Measurements from ENCODE around the gene ZNF239. TPM values are rescaled to one million over a fixed set of nuclear protein-coding genes. Genes with fewer than 3 reads are reported as not detected.

ZNF239 gene
- total and polyA plus RNA-seq, 2 donors (not counting 3 experiments of a cell fraction or from before 2014, with no cell fraction given): 0.30 to 0.51 TPM

DNA sequence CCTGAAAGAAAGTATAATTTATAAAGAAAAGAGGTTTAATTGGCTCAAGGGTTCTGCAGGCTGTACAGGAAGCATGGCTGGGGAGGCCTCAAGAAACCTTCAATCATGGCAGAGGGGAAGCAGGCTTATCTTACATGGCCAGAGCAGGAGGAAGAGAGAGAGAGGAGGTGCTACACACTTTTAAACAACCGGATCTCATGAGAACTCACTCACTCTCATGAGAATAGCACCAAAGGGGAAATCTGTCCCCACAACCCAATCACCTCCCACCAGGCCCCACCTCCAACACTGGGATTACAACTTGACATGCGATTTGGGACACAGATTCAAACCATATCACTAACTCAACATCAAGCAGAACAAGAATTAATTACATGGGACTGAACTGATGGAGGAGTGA is 24.9 kb upstream of the ZNF239 start:
- TF ChIP-seq POLR2A (IDR thresholded peaks at IDR 0.05; ENCODE audit: low read depth, low read length): no peak
- TF ChIP-seq MYC (IDR thresholded peaks at IDR 0.05; ENCODE audit: low read depth, low read length): no peak
- no peak for TF ChIP-seq JUN (IDR thresholded peaks at IDR 0.05; ENCODE audit: borderline replicate concordance, insufficient read depth, insufficient read length, low read depth)
- TF ChIP-seq GATA2 (IDR thresholded peaks at IDR 0.05; ENCODE audit: insufficient read depth, insufficient read length, low read depth, low read length): no peak
- TF ChIP-seq, protein P1, sequence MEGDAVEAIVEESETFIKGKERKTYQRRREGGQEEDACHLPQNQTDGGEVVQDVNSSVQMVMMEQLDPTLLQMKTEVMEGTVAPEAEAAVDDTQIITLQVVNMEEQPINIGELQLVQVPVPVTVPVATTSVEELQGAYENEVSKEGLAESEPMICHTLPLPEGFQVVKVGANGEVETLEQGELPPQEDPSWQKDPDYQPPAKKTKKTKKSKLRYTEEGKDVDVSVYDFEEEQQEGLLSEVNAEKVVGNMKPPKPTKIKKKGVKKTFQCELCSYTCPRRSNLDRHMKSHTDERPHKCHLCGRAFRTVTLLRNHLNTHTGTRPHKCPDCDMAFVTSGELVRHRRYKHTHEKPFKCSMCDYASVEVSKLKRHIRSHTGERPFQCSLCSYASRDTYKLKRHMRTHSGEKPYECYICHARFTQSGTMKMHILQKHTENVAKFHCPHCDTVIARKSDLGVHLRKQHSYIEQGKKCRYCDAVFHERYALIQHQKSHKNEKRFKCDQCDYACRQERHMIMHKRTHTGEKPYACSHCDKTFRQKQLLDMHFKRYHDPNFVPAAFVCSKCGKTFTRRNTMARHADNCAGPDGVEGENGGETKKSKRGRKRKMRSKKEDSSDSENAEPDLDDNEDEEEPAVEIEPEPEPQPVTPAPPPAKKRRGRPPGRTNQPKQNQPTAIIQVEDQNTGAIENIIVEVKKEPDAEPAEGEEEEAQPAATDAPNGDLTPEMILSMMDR (IDR thresholded peaks at IDR 0.05; ENCODE audit: extremely low read depth in 1 of 2, insufficient read depth in 1 of 2, low read depth in 1 of 2, low read length in 2 of 2): no peak
- TF ChIP-seq POLR2AphosphoS5 (IDR thresholded peaks at IDR 0.05; ENCODE audit: insufficient read depth, low read depth, low read length): no peak
- dilution Hi-C loops (cut with MboI; ENCODE audit: extremely low pct_ligation_motif_present, low sequenced_read_pairs): no loop called here
- no peaks in the 10 kb centered on the region for H3K9me1 ChIP-seq (replicated peaks; ENCODE audit: control insufficient read depth, extremely low read depth, insufficient read depth, low read length)
- no peak overlapping the region for H3K9ac ChIP-seq (replicated peaks; ENCODE audit: extremely low read depth, insufficient read depth, low read length)
- ChIA-PET POLR2A (no interaction called here), CTCF (no interaction called here)
- H3K4me2 ChIP-seq (ENCODE audit: insufficient read depth, low read length): no peak overlapping the region
- no peak overlapping the region for H3K27ac ChIP-seq (ENCODE audit: insufficient read depth, low read depth, low read length)
- H3K4me1 ChIP-seq (ENCODE audit: control insufficient read depth, extremely low read depth, insufficient read depth, low read length): no peaks in the 10 kb centered on the region
- no peaks in the 10 kb centered on the region for H4K20me1 ChIP-seq (replicated peaks; ENCODE audit: control insufficient read depth, extremely low read depth, insufficient read depth, low read length)
- no peaks in the 10 kb centered on the region for H3K27me3 ChIP-seq (ENCODE audit: control insufficient read depth in 2 of 2, insufficient read depth in 2 of 2, low read length in 2 of 2)
- no peak overlapping the region for H2AFZ ChIP-seq (ENCODE audit: low read depth, low read length)
- BruUV-seq (replicated peaks): no TSS peak
- FAIRE-seq (no peak), DNase-seq (ENCODE audit: low read depth, low spot score) (no peak)
- H3K9me3 ChIP-seq (replicated peaks; ENCODE audit: control insufficient read depth, insufficient read depth, low read length): no peaks in the 10 kb centered on the region
- H3K36me3 ChIP-seq (ENCODE audit: control insufficient read depth in 2 of 2, extremely low read depth in 1 of 2, insufficient read depth in 2 of 2, low read length in 2 of 2): no peaks in the 10 kb centered on the region
- no peaks in the 10 kb centered on the region for H3K79me2 ChIP-seq (ENCODE audit: control insufficient read depth, insufficient read depth, low read length)
- intact Hi-C loops (cut with micrococcal nuclease): no loop called here
- H3K4me3 ChIP-seq (replicated peaks in 1 of 3; ENCODE audit: insufficient read depth in 1 of 3, low read depth in 1 of 3, low read length in 3 of 3): no peak overlapping the region

DNA sequence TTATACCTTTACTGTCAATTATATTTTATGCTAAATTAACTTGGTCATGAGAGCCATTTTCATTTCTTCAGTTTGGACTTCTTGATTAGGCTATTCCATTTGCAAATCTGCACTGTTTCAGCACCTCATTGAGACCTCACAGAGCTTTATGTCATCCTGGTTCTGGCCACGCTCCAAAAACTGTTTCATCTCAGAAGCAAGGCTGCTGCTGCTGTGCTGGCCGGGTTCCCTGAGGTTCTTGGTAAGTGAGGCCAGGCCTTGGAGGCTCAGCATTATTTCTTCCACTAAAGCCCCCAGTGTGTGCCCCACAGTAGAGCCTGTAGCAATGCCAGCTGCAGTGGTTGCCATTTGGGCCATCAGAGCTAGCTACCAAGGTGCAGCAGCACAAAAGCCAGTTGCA is 24.0 kb upstream of the ZNF239 start:
- no peak overlapping the region for H3K27ac ChIP-seq (ENCODE audit: insufficient read depth, low read depth, low read length)
- no peaks in the 10 kb centered on the region for H3K9me1 ChIP-seq (replicated peaks; ENCODE audit: control insufficient read depth, extremely low read depth, insufficient read depth, low read length)
- no peak overlapping the region for H3K9ac ChIP-seq (replicated peaks; ENCODE audit: extremely low read depth, insufficient read depth, low read length)
- no peaks in the 10 kb centered on the region for H3K27me3 ChIP-seq (ENCODE audit: control insufficient read depth in 2 of 2, insufficient read depth in 2 of 2, low read length in 2 of 2)
- H3K4me3 ChIP-seq (replicated peaks in 1 of 3; ENCODE audit: insufficient read depth in 1 of 3, low read depth in 1 of 3, low read length in 3 of 3): no peak overlapping the region
- H4K20me1 ChIP-seq (replicated peaks; ENCODE audit: control insufficient read depth, extremely low read depth, insufficient read depth, low read length): no peaks in the 10 kb centered on the region
- intact Hi-C loops (cut with micrococcal nuclease) (no loop called here), dilution Hi-C loops (cut with MboI; ENCODE audit: extremely low pct_ligation_motif_present, low sequenced_read_pairs) (no loop called here)
- no peaks in the 10 kb centered on the region for H3K4me1 ChIP-seq (ENCODE audit: control insufficient read depth, extremely low read depth, insufficient read depth, low read length)
- no peaks in the 10 kb centered on the region for H3K36me3 ChIP-seq (ENCODE audit: control insufficient read depth in 2 of 2, extremely low read depth in 1 of 2, insufficient read depth in 2 of 2, low read length in 2 of 2)
- FAIRE-seq (no peak), DNase-seq (ENCODE audit: low read depth, low spot score) (no peak)
- no peaks in the 10 kb centered on the region for H3K79me2 ChIP-seq (ENCODE audit: control insufficient read depth, insufficient read depth, low read length)
- CTCF ChIA-PET: no interaction called here
- POLR2A ChIA-PET: no interaction called here
- BruUV-seq (replicated peaks): no TSS peak
- no peak overlapping the region for H3K4me2 ChIP-seq (ENCODE audit: insufficient read depth, low read length)
- no peak overlapping the region for H2AFZ ChIP-seq (ENCODE audit: low read depth, low read length)
- no peaks in the 10 kb centered on the region for H3K9me3 ChIP-seq (replicated peaks; ENCODE audit: control insufficient read depth, insufficient read depth, low read length)
- TF ChIP-seq FOS (IDR thresholded peaks at IDR 0.05; ENCODE audit: borderline replicate concordance, insufficient read depth, low read length) (no peak), JUN (IDR thresholded peaks at IDR 0.05; ENCODE audit: borderline replicate concordance, insufficient read depth, insufficient read length, low read depth) (no peak), POLR2A (IDR thresholded peaks at IDR 0.05; ENCODE audit: low read depth, low read length) (no peak), EZH2 (IDR thresholded peaks at IDR 0.05; ENCODE audit: borderline replicate concordance, low read depth, low read length, severe bottlenecking) (no peak), POLR2AphosphoS5 (IDR thresholded peaks at IDR 0.05; ENCODE audit: insufficient read depth, low read depth, low read length) (no peak), GATA2 (IDR thresholded peaks at IDR 0.05; ENCODE audit: insufficient read depth, insufficient read length, low read depth, low read length) (no peak), MYC (IDR thresholded peaks at IDR 0.05; ENCODE audit: low read depth, low read length) (no peak)
- TF ChIP-seq, protein P1 (IDR thresholded peaks at IDR 0.05; ENCODE audit: extremely low read depth in 1 of 2, insufficient read depth in 1 of 2, low read depth in 1 of 2, low read length in 2 of 2): no peak
- TF ChIP-seq, protein P2, sequence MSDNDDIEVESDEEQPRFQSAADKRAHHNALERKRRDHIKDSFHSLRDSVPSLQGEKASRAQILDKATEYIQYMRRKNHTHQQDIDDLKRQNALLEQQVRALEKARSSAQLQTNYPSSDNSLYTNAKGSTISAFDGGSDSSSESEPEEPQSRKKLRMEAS (IDR thresholded peaks at IDR 0.05; ENCODE audit: insufficient read depth, insufficient read length): no peak
